ENCODE measurements around the gene FRMD8. TPM values are rescaled to one million over a fixed set of nuclear protein-coding genes. Genes with fewer than 3 reads are reported as not detected.
A peak's percentile ranks its signal among the peaks of the same experiment; 100 is the strongest.

FRMD8 gene
- total and polyA plus RNA-seq, 2 of the 8 experiments (the other 6 are each of a cell fraction or from before 2014, with no cell fraction given): 15.0 to 19.2 TPM

DNA sequence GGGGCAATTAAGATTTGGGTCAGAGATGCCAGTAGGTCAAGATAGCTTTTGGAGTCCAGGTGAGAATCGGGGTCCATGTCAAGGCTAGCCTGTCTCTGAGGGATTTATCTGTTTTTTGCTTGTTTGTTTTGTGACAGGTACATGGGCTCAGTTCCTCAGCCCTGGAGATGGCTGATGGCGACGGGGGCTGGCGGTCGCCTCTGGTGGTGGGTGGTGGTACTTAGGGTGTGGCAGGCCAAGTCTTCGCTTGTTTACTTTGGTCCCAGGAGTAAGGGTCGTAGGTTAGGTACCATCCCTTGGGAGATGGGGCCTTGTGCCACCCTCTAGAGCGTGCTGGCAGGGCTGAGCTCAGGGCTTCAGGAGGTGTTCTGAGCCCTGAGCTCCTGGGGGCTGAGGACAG is 8.7 kb upstream of the FRMD8 start:
- FAIRE-seq: no peak
- POLR2A ChIA-PET (ENCODE audit: partially characterized antibody): interaction anchor here (1.0 to 3.6 kb wide), 4 partner anchors 116 to 153 kb away, joined by 3 to 36 read pairs (median 4); no protein-coding TSS in a partner anchor
- TF ChIP-seq EP300 (IDR thresholded peaks at IDR 0.05; ENCODE audit: borderline replicate concordance in 1 of 2, low read depth in 2 of 2, low read length in 2 of 2): no peak
- TF ChIP-seq TEAD4 (IDR thresholded peaks at IDR 0.05; ENCODE audit: low read depth, low read length): no peak
- TF ChIP-seq RAD21 (IDR thresholded peaks at IDR 0.05 in 1 of 2, conservative IDR thresholded peaks at IDR 0.05 in 1 of 2; ENCODE audit: low read depth in 2 of 2, low read length in 2 of 2): peak; percentile 4 to 13; a peak in 2 of 4 replicates
- TF ChIP-seq YY1 (IDR thresholded peaks at IDR 0.05; ENCODE audit: low read depth, low read length): no peak
- TF ChIP-seq MAFK (IDR thresholded peaks at IDR 0.05; ENCODE audit: low read depth, low read length): no peak
- TF ChIP-seq, protein P1, sequence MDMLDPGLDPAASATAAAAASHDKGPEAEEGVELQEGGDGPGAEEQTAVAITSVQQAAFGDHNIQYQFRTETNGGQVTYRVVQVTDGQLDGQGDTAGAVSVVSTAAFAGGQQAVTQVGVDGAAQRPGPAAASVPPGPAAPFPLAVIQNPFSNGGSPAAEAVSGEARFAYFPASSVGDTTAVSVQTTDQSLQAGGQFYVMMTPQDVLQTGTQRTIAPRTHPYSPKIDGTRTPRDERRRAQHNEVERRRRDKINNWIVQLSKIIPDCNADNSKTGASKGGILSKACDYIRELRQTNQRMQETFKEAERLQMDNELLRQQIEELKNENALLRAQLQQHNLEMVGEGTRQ (IDR thresholded peaks at IDR 0.05; ENCODE audit: low read length): no peak
- no peak for TF ChIP-seq NRF1 (IDR thresholded peaks at IDR 0.05; ENCODE audit: low read depth, low read length)
- TF ChIP-seq SRF (IDR thresholded peaks at IDR 0.05; ENCODE audit: low read depth, low read length): no peak
- no peak for TF ChIP-seq FOSL1 (IDR thresholded peaks at IDR 0.05; ENCODE audit: insufficient read depth, low read depth, low read length)

More for the DNA sequence above, 8.7 kb upstream of the FRMD8 start:
- no peak overlapping the region for H3K56ac ChIP-seq (replicated peaks; ENCODE audit: insufficient read length, low read depth, low read length)
- no peak overlapping the region for H2AFZ ChIP-seq (ENCODE audit: low read length)
- no peaks in the 10 kb centered on the region for H3K79me1 ChIP-seq (ENCODE audit: low read depth, low read length)
- H3K27me3 ChIP-seq (replicated peaks in 1 of 4; ENCODE audit: control insufficient read depth in 3 of 4, extremely low read depth in 1 of 4, insufficient read depth in 3 of 4, low read length in 3 of 4): no peaks in the 10 kb centered on the region
- no peak overlapping the region for H4K91ac ChIP-seq (replicated peaks; ENCODE audit: insufficient read length, low read length)
- no peaks in the 10 kb centered on the region for H3K79me2 ChIP-seq (ENCODE audit: control insufficient read depth in 1 of 2, insufficient read depth in 2 of 2, low read length in 2 of 2)
- H3K9ac ChIP-seq (replicated peaks in 1 of 4; ENCODE audit: extremely low read depth in 1 of 4, low read depth in 3 of 4, low read length in 3 of 4): no peak overlapping the region
- no peaks in the 10 kb centered on the region for H3K36me3 ChIP-seq (ENCODE audit: control insufficient read depth in 2 of 4, insufficient read depth in 4 of 4, low read length in 3 of 4)
- H3K18ac ChIP-seq (ENCODE audit: extremely low read depth, low read length): no peak overlapping the region
- H3K27ac ChIP-seq (ENCODE audit: low read depth, low read length): no peak overlapping the region
- H3K4ac ChIP-seq (replicated peaks; ENCODE audit: insufficient read length, low read depth, low read length): no peak overlapping the region
- H3K4me1 ChIP-seq (replicated peaks in 1 of 4; ENCODE audit: control insufficient read depth in 3 of 4, insufficient read depth in 4 of 4, low read length in 3 of 4): peaks cover 0 to 11% (median 9%) of the 10 kb centered on the region in 4 experiments; a peak in 5 of 7 replicates
- peak overlapping the region; percentile 24; the same call in 1 of the 2 replicates for H2AK5ac ChIP-seq (ENCODE audit: low read depth, low read length)
- H4K20me1 ChIP-seq (replicated peaks in 1 of 2; ENCODE audit: control insufficient read depth in 1 of 2, insufficient read depth in 2 of 2, low read length in 2 of 2): no peaks in the 10 kb centered on the region
- 79% methylated on average over 8 of the region's 8 CpGs; no CpG with 5 or more reads in 1 of the 2 experiments for WGBS, 2 experiments (ENCODE audit: extremely low coverage in 1 of 2, insufficient coverage in 1 of 2, insufficient read length in 1 of 2, insufficient replicate concordance in 2 of 2, low coverage in 1 of 2, low lambda C conversion rate in 2 of 2, missing lambda C conversion rate in 1 of 2)
- H3K9me3 ChIP-seq (ENCODE audit: insufficient read depth in 2 of 2, low read depth in 1 of 2, low read length in 1 of 2): no peaks in the 10 kb centered on the region
- DNase-seq (ENCODE audit: low read depth in 1 of 2, low spot score in 2 of 2): no peak
- no peak overlapping the region; the same call in 1 of the 2 replicates for H4K8ac ChIP-seq (ENCODE audit: extremely low read depth, insufficient read depth, low read length)
- H2BK15ac ChIP-seq (ENCODE audit: low read length): no peak overlapping the region
- no peak overlapping the region for H4K5ac ChIP-seq (ENCODE audit: insufficient read length, low read depth, low read length)
- no peak overlapping the region for H3K23ac ChIP-seq (ENCODE audit: insufficient read length)
- no peaks in the 10 kb centered on the region for H3K23me2 ChIP-seq (ENCODE audit: low read depth, low read length)
- H2BK120ac ChIP-seq (replicated peaks; ENCODE audit: low read depth, low read length): no peak overlapping the region
- no peak overlapping the region for H2BK20ac ChIP-seq (ENCODE audit: low read length)
- CTCF ChIA-PET (ENCODE audit: partially characterized antibody): interaction anchor here (0.7 to 5.2 kb wide), 22 partner anchors 10 to 162 kb away, joined by 3 to 30 read pairs (median 5); no protein-coding TSS in a partner anchor
- no peak overlapping the region for H2BK5ac ChIP-seq (ENCODE audit: low read depth, low read length)
- H3K14ac ChIP-seq (ENCODE audit: insufficient read length): no peak overlapping the region
- no peak overlapping the region for H3K4me2 ChIP-seq (ENCODE audit: insufficient read depth in 1 of 2, low read depth in 2 of 2, low read length in 2 of 2)
- peak overlapping the region; percentile 17; the same call in 1 of the 2 replicates for H2BK12ac ChIP-seq (ENCODE audit: low read depth, low read length)
- H3K4me3 ChIP-seq (ENCODE audit: extremely low read depth in 1 of 4, insufficient read depth in 2 of 4, low read depth in 3 of 4, low read length in 4 of 4): no peak overlapping the region

Data from H1 (cell line).